HepG2 (cell line): Measurements from ENCODE around the gene KRTCAP2. TPM values are rescaled to one million over a fixed set of nuclear protein-coding genes. Genes with fewer than 3 reads are reported as not detected.

Source experiments
- ELF1 ChIP-seq: sonication (generic); formaldehyde crosslinking; IDR thresholded peaks from 2 replicates; pipeline ENCODE4 v1.4.0; 2020; ENCODE audit warnings: missing genetic modification reagents
- FOXP1 ChIP-seq, 2 experiments: fragments of 450-650 bp in 1 of 2; IDR thresholded peaks; 2 replicates each; pipeline ENCODE4 v1.6.1; 2017 to 2018; ENCODE audit warnings: antibody characterized with exemption in 1 of 2
- KLF16 ChIP-seq, 2 experiments: sonication (generic) in 1 of 2; formaldehyde crosslinking in 1 of 2; IDR thresholded peaks; 2 replicates each; pipeline versions ENCODE4 v1.6.1 to v1.8.0; 2016 to 2023; ENCODE audit warnings: missing genetic modification reagents in 2 of 2, missing compliant biosample characterization in 1 of 2
- PATZ1 ChIP-seq: sonication (generic); formaldehyde crosslinking; IDR thresholded peaks from 2 replicates; pipeline ENCODE4 v1.4.0; 2020; ENCODE audit warnings: missing genetic modification reagents
- TARDBP ChIP-seq: sonication (generic); formaldehyde crosslinking; IDR thresholded peaks from 2 replicates; pipeline ENCODE4 v1.8.0; 2022; ENCODE audit warnings: mild to moderate bottlenecking, missing genetic modification reagents
- ZNF33B ChIP-seq: sonication (generic); formaldehyde crosslinking; IDR thresholded peaks from 2 replicates; pipeline ENCODE4 v1.5.1; 2020; ENCODE audit warnings: mild to moderate bottlenecking, missing genetic modification reagents
- ZNF350 ChIP-seq: sonication (generic); formaldehyde crosslinking; IDR thresholded peaks from 2 replicates; pipeline ENCODE4 v1.4.0; 2020; ENCODE audit warnings: mild to moderate bottlenecking, low read depth, missing genetic modification reagents, borderline replicate concordance
- ZNF383 ChIP-seq: sonication (generic); formaldehyde crosslinking; IDR thresholded peaks from 2 replicates; pipeline ENCODE4 v1.4.0; 2020; ENCODE audit warnings: missing genetic modification reagents, mild to moderate bottlenecking, borderline replicate concordance
- ZNF619 ChIP-seq: sonication (generic); formaldehyde crosslinking; IDR thresholded peaks from 2 replicates; pipeline ENCODE4 v1.4.0; 2020; ENCODE audit warnings: mild to moderate bottlenecking, missing genetic modification reagents
- ZNF674 ChIP-seq: sonication (generic); formaldehyde crosslinking; IDR thresholded peaks from 2 replicates; pipeline ENCODE4 v1.5.0; 2020; ENCODE audit warnings: low read depth, mild to moderate bottlenecking, missing genetic modification reagents
- polyA plus RNA-seq, 8 experiments: library from polyadenylated mRNA; depleted of rRNA in 3 of 8; stranded (reverse) in 7 of 8; unstranded in 1 of 8; fragments of >200 nt; fragmentation: Illumina TruSeq in 4 of 8; extraction: Trizol in 4 of 8; gene quantifications; 2 replicates each; pipeline versions ENCODE4 v1.2.1 to v1.2.3, GENCODE V29; 2011 to 2016; ENCODE audit warnings: low read depth in 4 of 8, missing spikeins in 1 of 8, mixed read lengths in 1 of 8; ENCODE audit not compliant: insufficient read depth in 1 of 8
- total RNA-seq, 5 experiments: library from RNA; depleted of rRNA; stranded (reverse); fragments of >200 nt; fragmentation: Illumina TruSeq; extraction: Trizol; gene quantifications; 2 replicates each; pipeline ENCODE4 v1.2.3, GENCODE V29; 2016; ENCODE audit warnings: low read depth in 1 of 5
- TF ChIP-seq, protein P1 (sequence below): sonication (generic); formaldehyde crosslinking; IDR thresholded peaks from 2 replicates; pipeline ENCODE4 v1.4.0; 2020; ENCODE audit warnings: missing genetic modification reagents, borderline replicate concordance
- TF ChIP-seq, protein P2 (sequence below): sonication (generic); formaldehyde crosslinking; IDR thresholded peaks from 2 replicates; pipeline ENCODE4 v1.4.0; 2020; ENCODE audit warnings: missing genetic modification reagents
- TF ChIP-seq, protein P3 (sequence below): sonication (generic); formaldehyde crosslinking; IDR thresholded peaks from 2 replicates; pipeline ENCODE4 v1.4.0; 2020; ENCODE audit warnings: mild to moderate bottlenecking, missing genetic modification reagents, borderline replicate concordance

Gene KRTCAP2
- total and polyA plus RNA-seq, 2 of the 13 experiments (the other 11 are each of a cell fraction or from before 2014, with no cell fraction given), result 77.3 to 79.4 TPM

GRCh38 chr1:155167166-155168104 is 5.7 kb downstream of the KRTCAP2 start (continued):
- TF ChIP-seq ZNF619 (CRISPR knock-in tag) (peak; percentile 68; the same call in 1 of the 2 replicates), ZNF33B (CRISPR knock-in tag) (no peak), KLF16 (CRISPR knock-in tag; IDR thresholded peaks at IDR 0.05) (no peak), ZNF383 (CRISPR knock-in tag) (no peak), ELF1 (CRISPR knock-in tag) (no peak; the same call in 1 of the 2 replicates), PATZ1 (CRISPR knock-in tag) (0 out of 2 replicates have a peak, but pooled peaks have one; percentile 40), ZNF350 (CRISPR knock-in tag) (peak; percentile 64; the same call in 1 of the 2 replicates), FOXP1 (IDR thresholded peaks at IDR 0.05) (no peak), FOXP1 (CRISPR knock-in tag; IDR thresholded peaks at IDR 0.05) (no peak), TARDBP (no peak; the same call in 1 of the 2 replicates), ZNF674 (CRISPR knock-in tag) (no peak)
- TF ChIP-seq, protein P1, sequence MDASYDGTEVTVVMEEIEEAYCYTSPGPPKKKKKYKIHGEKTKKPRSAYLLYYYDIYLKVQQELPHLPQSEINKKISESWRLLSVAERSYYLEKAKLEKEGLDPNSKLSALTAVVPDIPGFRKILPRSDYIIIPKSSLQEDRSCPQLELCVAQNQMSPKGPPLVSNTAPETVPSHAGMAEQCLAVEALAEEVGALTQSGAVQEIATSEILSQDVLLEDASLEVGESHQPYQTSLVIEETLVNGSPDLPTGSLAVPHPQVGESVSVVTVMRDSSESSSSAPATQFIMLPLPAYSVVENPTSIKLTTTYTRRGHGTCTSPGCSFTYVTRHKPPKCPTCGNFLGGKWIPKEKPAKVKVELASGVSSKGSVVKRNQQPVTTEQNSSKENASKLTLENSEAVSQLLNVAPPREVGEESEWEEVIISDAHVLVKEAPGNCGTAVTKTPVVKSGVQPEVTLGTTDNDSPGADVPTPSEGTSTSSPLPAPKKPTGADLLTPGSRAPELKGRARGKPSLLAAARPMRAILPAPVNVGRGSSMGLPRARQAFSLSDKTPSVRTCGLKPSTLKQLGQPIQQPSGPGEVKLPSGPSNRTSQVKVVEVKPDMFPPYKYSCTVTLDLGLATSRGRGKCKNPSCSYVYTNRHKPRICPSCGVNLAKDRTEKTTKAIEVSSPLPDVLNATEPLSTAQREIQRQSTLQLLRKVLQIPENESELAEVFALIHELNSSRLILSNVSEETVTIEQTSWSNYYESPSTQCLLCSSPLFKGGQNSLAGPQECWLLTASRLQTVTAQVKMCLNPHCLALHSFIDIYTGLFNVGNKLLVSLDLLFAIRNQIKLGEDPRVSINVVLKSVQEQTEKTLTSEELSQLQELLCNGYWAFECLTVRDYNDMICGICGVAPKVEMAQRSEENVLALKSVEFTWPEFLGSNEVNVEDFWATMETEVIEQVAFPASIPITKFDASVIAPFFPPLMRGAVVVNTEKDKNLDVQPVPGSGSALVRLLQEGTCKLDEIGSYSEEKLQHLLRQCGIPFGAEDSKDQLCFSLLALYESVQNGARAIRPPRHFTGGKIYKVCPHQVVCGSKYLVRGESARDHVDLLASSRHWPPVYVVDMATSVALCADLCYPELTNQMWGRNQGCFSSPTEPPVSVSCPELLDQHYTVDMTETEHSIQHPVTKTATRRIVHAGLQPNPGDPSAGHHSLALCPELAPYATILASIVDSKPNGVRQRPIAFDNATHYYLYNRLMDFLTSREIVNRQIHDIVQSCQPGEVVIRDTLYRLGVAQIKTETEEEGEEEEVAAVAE (CRISPR knock-in tag), result peak; percentile 66; the same call in 1 of the 2 replicates
- TF ChIP-seq, protein P2, sequence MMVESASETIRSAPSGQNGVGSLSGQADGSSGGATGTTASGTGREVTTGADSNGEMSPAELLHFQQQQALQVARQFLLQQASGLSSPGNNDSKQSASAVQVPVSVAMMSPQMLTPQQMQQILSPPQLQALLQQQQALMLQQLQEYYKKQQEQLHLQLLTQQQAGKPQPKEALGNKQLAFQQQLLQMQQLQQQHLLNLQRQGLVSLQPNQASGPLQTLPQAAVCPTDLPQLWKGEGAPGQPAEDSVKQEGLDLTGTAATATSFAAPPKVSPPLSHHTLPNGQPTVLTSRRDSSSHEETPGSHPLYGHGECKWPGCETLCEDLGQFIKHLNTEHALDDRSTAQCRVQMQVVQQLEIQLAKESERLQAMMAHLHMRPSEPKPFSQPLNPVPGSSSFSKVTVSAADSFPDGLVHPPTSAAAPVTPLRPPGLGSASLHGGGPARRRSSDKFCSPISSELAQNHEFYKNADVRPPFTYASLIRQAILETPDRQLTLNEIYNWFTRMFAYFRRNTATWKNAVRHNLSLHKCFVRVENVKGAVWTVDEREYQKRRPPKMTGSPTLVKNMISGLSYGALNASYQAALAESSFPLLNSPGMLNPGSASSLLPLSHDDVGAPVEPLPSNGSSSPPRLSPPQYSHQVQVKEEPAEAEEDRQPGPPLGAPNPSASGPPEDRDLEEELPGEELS, result no peak
- TF ChIP-seq, protein P3, sequence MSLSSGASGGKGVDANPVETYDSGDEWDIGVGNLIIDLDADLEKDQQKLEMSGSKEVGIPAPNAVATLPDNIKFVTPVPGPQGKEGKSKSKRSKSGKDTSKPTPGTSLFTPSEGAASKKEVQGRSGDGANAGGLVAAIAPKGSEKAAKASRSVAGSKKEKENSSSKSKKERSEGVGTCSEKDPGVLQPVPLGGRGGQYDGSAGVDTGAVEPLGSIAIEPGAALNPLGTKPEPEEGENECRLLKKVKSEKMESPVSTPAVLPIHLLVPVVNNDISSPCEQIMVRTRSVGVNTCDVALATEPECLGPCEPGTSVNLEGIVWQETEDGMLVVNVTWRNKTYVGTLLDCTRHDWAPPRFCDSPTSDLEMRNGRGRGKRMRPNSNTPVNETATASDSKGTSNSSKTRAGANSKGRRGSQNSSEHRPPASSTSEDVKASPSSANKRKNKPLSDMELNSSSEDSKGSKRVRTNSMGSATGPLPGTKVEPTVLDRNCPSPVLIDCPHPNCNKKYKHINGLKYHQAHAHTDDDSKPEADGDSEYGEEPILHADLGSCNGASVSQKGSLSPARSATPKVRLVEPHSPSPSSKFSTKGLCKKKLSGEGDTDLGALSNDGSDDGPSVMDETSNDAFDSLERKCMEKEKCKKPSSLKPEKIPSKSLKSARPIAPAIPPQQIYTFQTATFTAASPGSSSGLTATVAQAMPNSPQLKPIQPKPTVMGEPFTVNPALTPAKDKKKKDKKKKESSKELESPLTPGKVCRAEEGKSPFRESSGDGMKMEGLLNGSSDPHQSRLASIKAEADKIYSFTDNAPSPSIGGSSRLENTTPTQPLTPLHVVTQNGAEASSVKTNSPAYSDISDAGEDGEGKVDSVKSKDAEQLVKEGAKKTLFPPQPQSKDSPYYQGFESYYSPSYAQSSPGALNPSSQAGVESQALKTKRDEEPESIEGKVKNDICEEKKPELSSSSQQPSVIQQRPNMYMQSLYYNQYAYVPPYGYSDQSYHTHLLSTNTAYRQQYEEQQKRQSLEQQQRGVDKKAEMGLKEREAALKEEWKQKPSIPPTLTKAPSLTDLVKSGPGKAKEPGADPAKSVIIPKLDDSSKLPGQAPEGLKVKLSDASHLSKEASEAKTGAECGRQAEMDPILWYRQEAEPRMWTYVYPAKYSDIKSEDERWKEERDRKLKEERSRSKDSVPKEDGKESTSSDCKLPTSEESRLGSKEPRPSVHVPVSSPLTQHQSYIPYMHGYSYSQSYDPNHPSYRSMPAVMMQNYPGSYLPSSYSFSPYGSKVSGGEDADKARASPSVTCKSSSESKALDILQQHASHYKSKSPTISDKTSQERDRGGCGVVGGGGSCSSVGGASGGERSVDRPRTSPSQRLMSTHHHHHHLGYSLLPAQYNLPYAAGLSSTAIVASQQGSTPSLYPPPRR, result peak; percentile 14; the same call in 1 of the 2 replicates
